GM12872 (cell line): ENCODE measurements around the gene IGFBP5.

Experiments used
- CTCF ChIP-seq: IDR thresholded peaks from 3 replicates; pipeline ENCODE4 v1.5.1; 2011; ENCODE audit warnings: low read depth, mild to moderate bottlenecking, low read length, moderate library complexity; ENCODE audit not compliant: insufficient read depth

The IGFBP5 gene

GRCh38 chr2:216657086-216657855 lies 38.1 kb downstream of the IGFBP5 start:
- TF ChIP-seq CTCF = no peak

GRCh38 chr2:216654528-216655052 lies 40.8 kb downstream of the IGFBP5 start:
- TF ChIP-seq CTCF = no peak

GRCh38 chr2:216653931-216654365 lies 41.4 kb downstream of the IGFBP5 start:
- TF ChIP-seq CTCF = no peak

GRCh38 chr2:216653093-216653799 lies 42.1 kb downstream of the IGFBP5 start:
- no peak for TF ChIP-seq CTCF

GRCh38 chr2:216652566-216652965 lies 42.8 kb downstream of the IGFBP5 start:
- no peak for TF ChIP-seq CTCF

- no peak for TF ChIP-seq CTCF
These were observed 43.9 kb downstream of the IGFBP5 start for GRCh38 chr2:216651351-216651881.

GRCh38 chr2:216650626-216651257 lies 44.6 kb downstream of the IGFBP5 start:
- TF ChIP-seq CTCF = no peak
